Subcutaneous abdominal adipose tissue (tissue), 5 donors: ENCODE results near the gene ANTXR1.

Experiments
- H3K27ac ChIP-seq: one replicate; pipeline ENCODE4 v1.7.0; 2013; ENCODE audit warnings: low read depth, mild to moderate bottlenecking, inconsistent platforms, low read length, moderate library complexity
- H3K27me3 ChIP-seq, 5 donors: one replicate each; pipeline ENCODE4 v1.7.0; 2013; ENCODE audit warnings: low read length in 5 of 5, inconsistent platforms in 1 of 5; ENCODE audit not compliant: control insufficient read depth in 5 of 5, insufficient read depth in 4 of 5
- H3K36me3 ChIP-seq, 5 donors: one replicate each; pipeline ENCODE4 v1.7.0; 2013; ENCODE audit warnings: low read length in 5 of 5; ENCODE audit not compliant: control insufficient read depth in 5 of 5, insufficient read depth in 5 of 5
- H3K4me1 ChIP-seq, 5 donors: one replicate each; pipeline ENCODE4 v1.7.0; 2013; ENCODE audit warnings: low read length in 5 of 5, mild to moderate bottlenecking in 3 of 5, moderate library complexity in 1 of 5; ENCODE audit not compliant: control insufficient read depth in 5 of 5, insufficient read depth in 5 of 5
- H3K4me3 ChIP-seq, 5 donors: one replicate each; pipeline ENCODE4 v1.7.0; 2013; ENCODE audit warnings: low read length in 5 of 5, low read depth in 1 of 5
- H3K9ac ChIP-seq, 5 donors: one replicate each; pipeline ENCODE4 v1.7.0; 2013; ENCODE audit warnings: low read length in 5 of 5, mild to moderate bottlenecking in 4 of 5, moderate library complexity in 3 of 5
- H3K9me3 ChIP-seq, 5 donors: one replicate each; pipeline ENCODE4 v1.7.0; 2013; ENCODE audit warnings: low read length in 5 of 5; ENCODE audit not compliant: control insufficient read depth in 5 of 5
- donor health status: healthy.
- donor health status: healthy.
- donor health status: healthy.
- donor health status: healthy.
- donor health status: healthy.

The ANTXR1 gene

DNA sequence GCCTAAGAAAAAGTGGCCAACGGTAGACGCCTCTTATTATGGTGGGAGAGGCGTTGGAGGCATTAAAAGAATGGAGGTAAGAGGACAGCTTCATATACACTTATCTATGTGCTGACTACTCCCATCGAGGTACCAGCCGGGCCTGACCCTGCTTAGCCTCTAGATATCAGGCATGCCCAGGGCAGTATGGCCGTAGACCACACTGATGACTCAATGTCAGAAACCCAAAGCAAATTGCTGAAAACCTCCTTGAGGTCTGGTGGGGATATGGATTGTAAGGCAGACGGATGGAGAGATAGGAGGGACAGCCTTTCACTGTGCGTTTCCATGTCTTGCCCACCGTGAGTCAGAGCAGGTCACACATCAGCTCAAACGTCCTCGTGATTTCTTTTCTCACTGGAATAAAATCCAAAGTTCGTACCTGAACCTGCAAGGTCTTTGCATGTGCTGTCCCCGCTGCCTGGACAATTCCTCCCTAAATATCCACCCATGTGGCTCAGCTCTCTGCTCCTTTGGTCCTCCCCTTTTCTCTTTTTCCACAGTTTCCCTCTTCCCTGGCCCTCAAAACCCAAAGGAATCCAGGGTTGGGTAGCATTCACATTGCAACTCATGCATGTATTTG is 168.9 kb downstream of the ANTXR1 start:
- Histone ChIP-seq H3K27me3 (no peaks in the 10 kb centered on the region), H3K9ac (no peak overlapping the region), H3K4me3 (no peak overlapping the region), H3K27ac (no peak overlapping the region), H3K9me3 (no peaks in the 10 kb centered on the region), H3K36me3 (peaks cover 0 to 10% (median 9%) of the 10 kb centered on the region in 5 donors), H3K4me1 (peaks cover 9 to 15% (median 14%) of the 10 kb centered on the region in 5 donors)

DNA sequence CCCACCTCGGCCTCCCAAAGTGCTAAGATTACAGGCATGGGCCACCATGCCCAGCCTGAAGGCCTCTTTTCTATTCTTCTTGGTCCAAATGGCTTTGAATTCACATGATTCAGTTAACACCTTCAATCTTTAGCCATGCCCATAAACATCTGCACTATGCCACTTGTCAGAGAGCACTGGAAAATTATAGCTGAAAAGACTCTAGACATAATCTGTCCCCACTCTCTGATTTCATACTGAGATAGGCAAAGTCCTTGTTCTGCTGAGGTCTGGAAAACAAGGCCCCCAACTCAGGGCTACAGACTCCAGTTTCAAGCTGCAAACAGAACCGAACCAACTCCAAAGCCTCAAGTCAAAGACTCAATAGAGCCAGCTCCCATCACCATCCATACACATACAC is 170.7 kb downstream of the ANTXR1 start:
- Histone ChIP-seq H3K27me3 (no peaks in the 10 kb centered on the region), H3K4me3 (no peak overlapping the region), H3K27ac (no peak overlapping the region), H3K4me1 (peaks cover 0 to 3% (median 0%) of the 10 kb centered on the region in 5 donors), H3K36me3 (peaks cover 0 to 10% (median 9%) of the 10 kb centered on the region in 5 donors), H3K9me3 (no peaks in the 10 kb centered on the region), H3K9ac (no peak overlapping the region)

DNA sequence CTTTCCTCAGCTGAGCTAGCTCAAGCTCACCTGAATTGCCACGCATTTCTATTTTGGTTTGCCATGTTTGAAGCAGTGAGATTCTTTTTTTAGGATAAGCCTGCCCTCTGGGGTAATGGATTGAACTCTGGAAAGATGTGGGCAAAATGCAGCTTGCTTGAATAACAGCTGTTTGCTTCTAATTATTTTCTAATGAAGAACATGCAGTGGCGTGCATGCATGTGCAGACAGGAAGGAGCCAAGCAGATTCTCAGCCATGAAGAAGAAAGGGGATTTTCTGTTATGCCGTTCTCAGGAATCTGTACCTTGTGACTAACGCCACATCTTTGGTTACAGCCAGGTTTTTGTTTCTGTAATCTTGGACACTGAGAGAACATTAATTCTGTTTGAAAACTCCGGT is 171.2 kb downstream of the ANTXR1 start:
- Histone ChIP-seq H3K36me3 (peaks cover 0 to 10% (median 9%) of the 10 kb centered on the region in 5 donors), H3K9ac (no peak overlapping the region), H3K9me3 (no peaks in the 10 kb centered on the region), H3K27me3 (no peaks in the 10 kb centered on the region), H3K4me3 (no peak overlapping the region), H3K27ac (no peak overlapping the region), H3K4me1 (peaks cover 0 to 3% (median 0%) of the 10 kb centered on the region in 5 donors)

DNA sequence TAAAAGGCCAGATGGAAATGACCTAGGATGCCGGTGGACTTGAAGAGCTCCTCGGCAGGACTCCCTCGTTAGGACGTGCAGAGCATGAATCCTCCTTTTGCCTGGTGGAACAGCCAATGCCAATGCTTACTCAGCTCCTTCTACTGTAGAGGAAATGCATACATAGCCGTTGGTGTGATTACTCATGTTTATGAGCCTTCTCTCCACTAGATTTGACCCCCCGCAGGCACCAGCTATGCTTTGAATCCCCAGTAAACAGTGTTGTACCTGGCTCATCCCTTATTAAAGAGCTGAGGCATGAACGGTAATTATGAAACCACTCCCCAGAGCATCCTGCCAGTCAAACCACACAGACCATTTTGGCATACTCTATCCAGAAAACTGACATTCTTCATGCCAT is 172.8 kb downstream of the ANTXR1 start:
- Histone ChIP-seq H3K27ac (no peak overlapping the region), H3K4me1 (peaks cover 0 to 8% (median 5%) of the 10 kb centered on the region in 5 donors), H3K9me3 (no peaks in the 10 kb centered on the region), H3K27me3 (no peaks in the 10 kb centered on the region), H3K9ac (no peak overlapping the region), H3K4me3 (no peak overlapping the region), H3K36me3 (peaks cover 0 to 10% (median 9%) of the 10 kb centered on the region in 5 donors)

DNA sequence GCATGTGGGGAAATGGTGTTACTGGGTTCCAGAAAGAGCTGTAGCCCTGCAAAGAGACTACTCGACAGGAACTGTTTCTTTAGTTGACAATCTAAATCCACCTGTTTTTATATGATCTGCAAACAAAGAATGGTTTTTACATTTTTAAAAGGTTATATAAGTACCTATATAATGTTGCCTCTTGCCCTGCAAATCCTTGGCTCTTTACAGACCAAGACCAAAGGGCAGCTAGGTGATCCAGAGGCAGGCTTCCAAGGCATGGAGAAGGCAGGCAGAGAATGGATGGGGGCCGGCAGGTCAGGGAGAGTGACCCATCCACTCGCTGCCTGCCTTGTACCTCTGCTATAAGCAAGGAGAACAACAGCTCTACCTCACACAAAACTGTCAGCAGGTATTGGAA is 173.6 kb downstream of the ANTXR1 start:
- H3K36me3 ChIP-seq, result peaks cover 0 to 10% (median 9%) of the 10 kb centered on the region in 5 donors
- peaks cover 0 to 16% (median 7%) of the 10 kb centered on the region in 5 donors for H3K4me1 ChIP-seq
- H3K9ac ChIP-seq, result no peak overlapping the region
- H3K9me3 ChIP-seq, result no peaks in the 10 kb centered on the region
- no peak overlapping the region for H3K4me3 ChIP-seq
- no peaks in the 10 kb centered on the region for H3K27me3 ChIP-seq
- H3K27ac ChIP-seq, result no peak overlapping the region

DNA sequence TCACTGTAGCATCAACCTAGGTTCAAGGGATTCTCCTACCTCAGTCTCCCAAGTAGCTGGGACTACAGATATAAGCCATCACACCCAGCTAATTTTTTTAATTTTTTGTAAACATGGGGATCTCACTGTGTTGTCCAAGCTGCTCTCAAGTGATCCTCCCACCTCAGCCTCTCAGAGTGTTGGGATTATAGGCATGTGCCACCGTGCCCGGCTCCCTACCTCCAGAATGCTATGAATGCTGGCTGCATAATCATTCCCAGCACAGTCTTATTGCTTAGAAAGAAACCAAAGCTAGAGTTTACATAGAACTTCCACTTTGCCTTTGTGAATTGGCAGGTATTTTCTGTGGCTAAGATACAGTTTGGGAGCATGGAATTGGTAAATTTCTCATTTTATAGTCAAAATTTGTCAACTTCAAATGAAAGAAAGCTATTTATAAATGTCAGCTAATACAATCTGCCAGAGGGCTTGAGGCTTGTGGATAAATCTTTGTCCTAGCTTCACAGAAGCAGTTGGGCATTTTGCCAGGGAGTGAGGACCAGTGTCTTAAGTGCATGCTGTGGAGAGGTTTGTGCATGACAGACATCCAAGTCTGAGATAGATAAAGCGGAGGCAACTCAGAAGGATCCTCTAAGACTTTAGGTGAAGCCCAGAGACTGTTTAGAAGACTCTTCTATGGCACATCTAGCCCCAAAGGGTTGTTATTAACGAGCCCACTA is 175.4 kb downstream of the ANTXR1 start:
- Histone ChIP-seq H3K4me1 (peaks cover 0 to 17% (median 7%) of the 10 kb centered on the region in 5 donors), H3K9me3 (no peaks in the 10 kb centered on the region), H3K27ac (no peak overlapping the region), H3K9ac (no peak overlapping the region), H3K27me3 (no peaks in the 10 kb centered on the region), H3K36me3 (peaks cover 0 to 7% (median 0%) of the 10 kb centered on the region in 5 donors), H3K4me3 (no peak overlapping the region)

DNA sequence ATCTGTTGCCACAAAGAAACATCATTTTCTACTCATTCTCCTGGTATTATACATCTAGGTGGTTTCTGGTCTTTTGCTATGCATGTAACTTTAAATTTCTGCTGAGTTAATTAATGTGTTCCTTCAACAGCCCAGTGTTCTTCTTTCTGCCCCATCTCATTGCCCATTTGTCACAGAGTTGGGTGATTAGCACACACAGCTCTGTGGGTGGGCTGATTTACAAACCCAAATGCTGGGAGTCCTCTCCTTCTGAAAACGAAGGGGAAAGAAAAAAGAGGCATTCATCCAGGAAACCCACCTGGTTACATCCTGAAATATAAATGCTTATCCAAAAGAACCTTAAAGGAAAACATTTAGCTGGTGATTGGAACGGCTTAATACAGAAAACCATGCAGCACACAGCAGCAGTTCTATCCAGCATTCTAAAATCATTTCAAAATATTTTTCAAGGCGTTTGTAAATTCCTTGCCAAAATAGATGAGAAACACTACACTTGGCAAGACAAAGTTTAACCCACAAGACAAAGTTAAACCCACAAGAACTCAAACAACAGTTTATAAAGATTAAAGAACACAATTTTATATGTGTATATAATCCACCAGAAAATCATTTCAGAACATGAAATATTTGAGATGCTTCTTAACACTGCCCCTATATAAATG is 177.9 kb downstream of the ANTXR1 start:
- peaks cover 0 to 9% (median 0%) of the 10 kb centered on the region in 5 donors for H3K36me3 ChIP-seq
- H3K9me3 ChIP-seq, result no peaks in the 10 kb centered on the region
- H3K4me1 ChIP-seq, result peaks cover 0 to 17% (median 7%) of the 10 kb centered on the region in 5 donors
- no peak overlapping the region for H3K4me3 ChIP-seq
- H3K27me3 ChIP-seq, result no peaks in the 10 kb centered on the region
- H3K27ac ChIP-seq, result no peak overlapping the region
- no peak overlapping the region for H3K9ac ChIP-seq

DNA sequence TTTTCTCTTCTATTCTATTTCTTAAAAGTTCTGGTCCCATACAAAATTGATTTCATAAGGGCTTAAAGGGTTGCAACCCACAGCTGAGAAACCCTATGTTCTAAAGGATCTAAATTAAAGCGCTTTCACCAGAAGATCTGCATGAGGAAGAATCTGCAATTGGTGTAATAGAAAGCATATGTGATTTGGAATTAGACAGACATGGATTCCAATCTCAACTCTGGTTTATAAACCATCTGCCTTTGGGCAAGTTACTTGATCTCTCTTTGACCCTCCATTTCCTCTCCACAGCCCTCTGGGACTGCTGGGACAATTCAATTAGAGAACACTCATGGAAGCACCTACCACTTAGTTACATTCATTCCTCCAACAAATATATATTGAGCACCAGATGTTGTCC is 178.7 kb downstream of the ANTXR1 start:
- H3K9me3 ChIP-seq, result no peaks in the 10 kb centered on the region
- H3K4me1 ChIP-seq, result peaks cover 0 to 17% (median 7%) of the 10 kb centered on the region in 5 donors
- no peak overlapping the region for H3K4me3 ChIP-seq
- no peak overlapping the region for H3K9ac ChIP-seq
- peaks cover 0 to 5% (median 0%) of the 10 kb centered on the region in 5 donors for H3K36me3 ChIP-seq
- H3K27me3 ChIP-seq, result no peaks in the 10 kb centered on the region
- no peak overlapping the region for H3K27ac ChIP-seq

DNA sequence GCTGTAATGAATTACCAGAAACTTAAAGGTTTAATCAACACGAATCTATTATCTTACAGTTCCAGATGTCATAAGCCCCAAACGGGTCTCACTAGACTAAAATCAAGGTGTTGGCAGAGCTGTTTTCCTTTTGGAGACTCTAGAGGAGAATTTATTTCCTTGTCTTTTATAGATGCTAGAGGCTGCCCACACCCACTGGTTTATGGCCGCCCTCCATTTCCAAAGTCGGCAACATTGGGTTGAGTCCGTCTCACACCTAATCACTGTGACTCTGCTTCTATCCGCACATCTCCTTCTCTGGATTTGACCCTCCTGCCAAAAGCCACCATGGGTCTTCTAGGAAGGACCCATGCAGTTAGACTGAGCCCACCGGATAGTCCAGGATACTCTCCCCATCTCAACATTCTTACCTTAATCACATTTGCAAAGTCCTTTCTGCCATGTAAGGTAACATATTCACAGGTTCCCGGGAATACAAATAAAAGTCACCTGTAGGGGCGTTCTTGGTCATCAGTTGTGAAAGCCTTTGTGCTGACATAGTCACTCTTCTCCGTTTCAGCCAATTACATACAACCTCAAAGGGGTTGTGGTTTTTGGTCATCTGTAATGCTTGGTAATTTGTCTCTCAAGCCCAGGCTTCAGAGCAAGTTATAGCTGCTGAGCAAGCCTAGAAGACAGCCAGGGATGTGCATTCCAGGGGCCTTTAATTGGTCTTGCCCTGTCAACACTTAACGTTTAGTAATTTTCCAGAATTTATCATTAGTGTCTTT is 179.4 kb downstream of the ANTXR1 start:
- Histone ChIP-seq H3K9ac (no peak overlapping the region), H3K27ac (no peak overlapping the region), H3K27me3 (no peaks in the 10 kb centered on the region), H3K4me1 (peaks cover 0 to 17% (median 7%) of the 10 kb centered on the region in 5 donors), H3K4me3 (no peak overlapping the region), H3K9me3 (no peaks in the 10 kb centered on the region), H3K36me3 (peaks cover 0 to 5% (median 0%) of the 10 kb centered on the region in 5 donors)
